Right lobe of liver (tissue), 6 donors: ENCODE results near the gene TRIM17. TPM values are rescaled to one million over a fixed set of nuclear protein-coding genes. Genes with fewer than 3 reads are reported as not detected.

ENCODE experiments used
- ATAC-seq, 4 donors: fragments of 200-7000 bp; cut with Tn5 transposase; one replicate each; pipeline ENCODE4 v1.9.1; 2020; ENCODE audit warnings: mild to moderate bottlenecking in 4 of 4, moderate library complexity in 4 of 4
- DNase-seq, 3 donors: peaks; one replicate each; pipeline ENCODE4 v3.0.0-alpha.2; 2020
- H3K27ac ChIP-seq, 3 donors: fragments of 200-600 bp; one replicate each; pipeline ENCODE4 v1.8.0; 2022
- H3K27me3 ChIP-seq, 2 donors: fragments of 200-600 bp; one replicate each; pipeline ENCODE4 v1.8.0; 2022
- H3K36me3 ChIP-seq, 4 donors: fragments of 200-600 bp; sonication (generic) in 1 of 4; one replicate each; pipeline versions ENCODE4 v1.5.1 to v1.8.0; 2017 to 2022; ENCODE audit warnings: control low read depth in 1 of 4
- H3K4me1 ChIP-seq, 4 donors: fragments of 200-600 bp; sonication (generic) in 1 of 4; one replicate each; pipeline versions ENCODE4 v1.5.1 to v1.8.0; 2017 to 2022; ENCODE audit warnings: control low read depth in 1 of 4
- H3K4me3 ChIP-seq, 3 donors: fragments of 200-600 bp; one replicate each; pipeline ENCODE4 v1.8.0; 2022
- H3K9me3 ChIP-seq, 4 donors: fragments of 200-600 bp; sonication (generic) in 1 of 4; one replicate each; pipeline versions ENCODE4 v1.5.1 to v1.8.0; 2017 to 2022; ENCODE audit warnings: control low read depth in 1 of 4
- CTCF ChIP-seq, 4 donors: fragments of 200-600 bp in 3 of 4; fragments of 450-650 bp in 1 of 4; IDR thresholded peaks; one replicate each; pipeline versions ENCODE4 v1.5.1 to v1.8.0; 2016 to 2022; ENCODE audit warnings: antibody characterized with exemption in 4 of 4, mild to moderate bottlenecking in 2 of 4
- POLR2A ChIP-seq: fragments of 450-650 bp; IDR thresholded peaks from one replicate; pipeline ENCODE4 v1.6.1; 2017; ENCODE audit warnings: antibody characterized with exemption, mild to moderate bottlenecking
- WGBS: methylation state at CpG from one replicate; pipeline ENCODE4 v1.1.6; 2018; ENCODE audit warnings: low coverage, low lambda C conversion rate; ENCODE audit not compliant: insufficient coverage; ENCODE audit errors: missing lambda C conversion rate; 5-methylcytosine and 5-hydroxymethylcytosine counted together
- intact Hi-C, 2 donors: fragments of 100-400 bp; cut with DNase I; formaldehyde crosslinking; loops; one replicate each; pipeline versions ENCODE4 v1.11.2 to v1.14.1; 2022
- total RNA-seq, 6 experiments: library from RNA; depleted of rRNA in 2 of 6; stranded (reverse); fragments of >200 nt in 2 of 6; fragmentation: NEBNext Ultra II Directional in 3 of 6; extraction: Animal tissue kit (Norgen Biotek cat#: 25700) in 3 of 6; gene quantifications; one replicate each; pipeline versions ENCODE4 v1.1.0 to v1.2.4, GENCODE V29; 2016 to 2023
- donor health status: DM: no; HTN: yes; CAD: no.
- donor health status: DM: no; HTN: no; CAD: no.
- donor health status: DM: no; HTN: no; CAD: no.
- donor health status: DM: no; HTN: yes; CAD: no.
- donor health status: DM: no; HTN: yes; CAD: no.

Gene TRIM17
- total RNA-seq, 6 experiments from 2014 or later: not detected

GRCh38 chr1:228410015-228410414, 6.6 kb downstream of the TRIM17 start:
- no peak overlapping the region for H3K4me3 ChIP-seq
- ATAC-seq: no peak
- no peaks in the 10 kb centered on the region for H3K9me3 ChIP-seq
- DNase-seq: no peak
- H3K4me1 ChIP-seq: peaks cover 0 to 11% (median 3%) of the 10 kb centered on the region in 4 donors
- H3K36me3 ChIP-seq: no peaks in the 10 kb centered on the region
- no peak overlapping the region for H3K27ac ChIP-seq
- WGBS: 88% methylated on average over 7 of the region's 8 CpGs
- intact Hi-C loops: no loop called here
- no peaks in the 10 kb centered on the region for H3K27me3 ChIP-seq
- TF ChIP-seq POLR2A (no peak), CTCF (IDR thresholded peaks at IDR 0.05) (no peak)

GRCh38 chr1:228408869-228409805, 7.5 kb downstream of the TRIM17 start:
- Histone ChIP-seq H3K27ac (no peak overlapping the region), H3K27me3 (no peaks in the 10 kb centered on the region), H3K4me1 (peaks cover 0 to 12% (median 6%) of the 10 kb centered on the region in 4 donors), H3K9me3 (no peaks in the 10 kb centered on the region), H3K4me3 (no peak overlapping the region), H3K36me3 (no peaks in the 10 kb centered on the region)
- TF ChIP-seq POLR2A (no peak), CTCF (IDR thresholded peaks at IDR 0.05) (no peak)
- ATAC-seq (no peak), DNase-seq (no peak)
- intact Hi-C loops: no loop called here
- WGBS: 100% methylated on average over 4 of the region's 19 CpGs

- no peak for DNase-seq
- Histone ChIP-seq H3K36me3 (no peaks in the 10 kb centered on the region), H3K27ac (no peak overlapping the region), H3K27me3 (no peaks in the 10 kb centered on the region), H3K9me3 (no peaks in the 10 kb centered on the region), H3K4me3 (no peak overlapping the region), H3K4me1 (peaks cover 0 to 12% (median 6%) of the 10 kb centered on the region in 4 donors)
- intact Hi-C loops: no loop called here
- TF ChIP-seq CTCF (IDR thresholded peaks at IDR 0.05) (no peak), POLR2A (no peak)
- WGBS: 74% methylated on average over 5 of the region's 27 CpGs
- no peak for ATAC-seq
Measured at GRCh38 chr1:228408041-228408868, 8.4 kb downstream of the TRIM17 start.

GRCh38 chr1:228407106-228408040, 9.3 kb downstream of the TRIM17 start:
- Histone ChIP-seq H3K36me3 (no peaks in the 10 kb centered on the region), H3K9me3 (no peaks in the 10 kb centered on the region), H3K27me3 (no peaks in the 10 kb centered on the region), H3K27ac (no peak overlapping the region), H3K4me3 (peak overlapping the region; percentile 75 to 93 (median 86)), H3K4me1 (peaks cover 0 to 12% (median 6%) of the 10 kb centered on the region in 4 donors)
- 11% methylated on average over 9 of the region's 29 CpGs for WGBS
- ATAC-seq (no peak), DNase-seq (no peak)
- no peak for TF ChIP-seq CTCF (IDR thresholded peaks at IDR 0.05)
- TF ChIP-seq POLR2A: no peak
- intact Hi-C loops: no loop called here
